K562 (cell line): ENCODE results near the gene ZNF473. TPM values are rescaled to one million over a fixed set of nuclear protein-coding genes. Genes with fewer than 3 reads are reported as not detected.
A peak's percentile ranks its signal among the peaks of the same experiment; 100 is the strongest.

ENCODE experiments used
- ARID4B ChIP-seq: sonication (generic); formaldehyde crosslinking; IDR thresholded peaks from 2 replicates; pipeline ENCODE4 v1.8.0; 2022; ENCODE audit warnings: mild to moderate bottlenecking, missing genetic modification reagents
- CC2D1A ChIP-seq: fragments of 450-650 bp; IDR thresholded peaks from 2 replicates; pipeline ENCODE4 v1.6.1; 2017; ENCODE audit warnings: mild to moderate bottlenecking
- CHAMP1 ChIP-seq: fragments of 450-650 bp; IDR thresholded peaks from 2 replicates; pipeline ENCODE4 v1.6.1; 2016; ENCODE audit warnings: mild to moderate bottlenecking
- ELK1 ChIP-seq: sonication (generic); formaldehyde crosslinking; IDR thresholded peaks from 2 replicates; pipeline ENCODE4 v1.8.1; 2022; ENCODE audit warnings: missing genetic modification reagents
- FOXK2 ChIP-seq, 2 experiments: fragments of 450-650 bp; IDR thresholded peaks in 1 of 2; conservative IDR thresholded peaks in 1 of 2; 2 replicates each; pipeline ENCODE4 v1.6.1; 2016; ENCODE audit warnings: low read depth in 2 of 2, mild to moderate bottlenecking in 1 of 2
- MEIS2 ChIP-seq: fragments of 450-650 bp; IDR thresholded peaks from 2 replicates; pipeline ENCODE4 v1.6.1; 2014; ENCODE audit warnings: mild to moderate bottlenecking; ENCODE audit not compliant: partially characterized antibody
- NFIC ChIP-seq: fragments of 450-650 bp; IDR thresholded peaks from 2 replicates; pipeline ENCODE4 v1.6.1; 2017; ENCODE audit warnings: mild to moderate bottlenecking, inconsistent platforms
- POLR2A ChIP-seq: fragments of 450-650 bp; conservative IDR thresholded peaks from 2 replicates; pipeline ENCODE4 v1.6.1; 2016
- SMC3 ChIP-seq: conservative IDR thresholded peaks from 2 replicates; pipeline ENCODE4 v1.6.1; 2011; ENCODE audit warnings: low read depth, low read length, improper control_type of control experiment; ENCODE audit not compliant: insufficient read depth
- SOX6 ChIP-seq: fragments of 450-650 bp; IDR thresholded peaks from 2 replicates; pipeline ENCODE4 v1.6.1; 2014; ENCODE audit warnings: mild to moderate bottlenecking
- ZBTB33 ChIP-seq: sonication (generic); formaldehyde crosslinking; IDR thresholded peaks from 2 replicates; pipeline ENCODE4 v1.8.1; 2023; ENCODE audit warnings: mild to moderate bottlenecking, missing genetic modification reagents
- ZHX1 ChIP-seq: fragments of 150-350 bp; conservative IDR thresholded peaks from 2 replicates; pipeline ENCODE4 v1.6.1; 2014; ENCODE audit warnings: low read length
- polyA plus RNA-seq, 8 experiments: library from polyadenylated mRNA; depleted of rRNA in 4 of 8; stranded (reverse) in 5 of 8; unstranded in 3 of 8; fragments of >200 nt; fragmentation: Nextera tagmentation in 2 of 8; fragmentation: Illumina TruSeq in 1 of 8; extraction: Ambion mirVana in 2 of 8; extraction: Trizol in 1 of 8; gene quantifications; 2 replicates each; pipeline versions ENCODE4 v1.2.1 to v1.2.3, GENCODE V29; 2011 to 2014; ENCODE audit warnings: inconsistent platforms in 1 of 8, missing spikeins in 1 of 8
- total RNA-seq, 7 experiments: library from RNA; depleted of rRNA in 6 of 7; stranded (reverse); fragments of >200 nt in 6 of 7; fragmentation: Illumina TruSeq in 2 of 7; extraction: Trizol in 2 of 7; gene quantifications; 2 replicates each; pipeline versions ENCODE4 v1.2.1 to v1.2.3, GENCODE V29; 2011 to 2021; ENCODE audit warnings: low replicate concordance in 1 of 7

ZNF473 gene
- total and polyA plus RNA-seq, 9 of the 15 experiments (the other 6 are each of a cell fraction or from before 2014, with no cell fraction given) = 8.2 to 34.0 (median 28.5) TPM

GRCh38 chr19:50046649-50047503 is 21.1 kb downstream of the ZNF473 start (continued):
- no peak for TF ChIP-seq ARID4B (CRISPR knock-in tag)
- peak; percentile 89; the same call in 1 of the 2 replicates for TF ChIP-seq CC2D1A
- peak; percentile 2 for TF ChIP-seq MEIS2
- TF ChIP-seq ZBTB33 (CRISPR knock-in tag) = peak; percentile 100
- TF ChIP-seq CHAMP1 = peak; percentile 97
- TF ChIP-seq ELK1 = no peak
- no peak for TF ChIP-seq POLR2A
- TF ChIP-seq SOX6 = peak; percentile 70
- TF ChIP-seq SMC3 = peak; percentile 72
- 0 out of 4 replicates have a peak, but pooled peaks of 1 of the 2 experiments have one; percentile 38 for TF ChIP-seq FOXK2 (conservative IDR thresholded peaks at IDR 0.05 in 1 of 2, IDR thresholded peaks at IDR 0.05 in 1 of 2; ENCODE audit: low read depth in 2 of 2)
- TF ChIP-seq ZHX1 = peak; percentile 44; the same call in 1 of the 2 replicates
- peak; percentile 48 for TF ChIP-seq NFIC
